Natural killer cell treated with Interleukin-12 subunit alpha and Interleukin-12 subunit beta and Interleukin-15 and Interleukin-18, amount 100 ng/mL, for 72 hours (primary cell): Measurements from ENCODE around the gene SLC25A45. TPM values are rescaled to one million over a fixed set of nuclear protein-coding genes. Genes with fewer than 3 reads are reported as not detected.

ENCODE experiments used
- ATAC-seq, 2 donors: fragments of 150-1000 bp; cut with Tn5 transposase in 1 of 2; sonication (Bioruptor Pico), chemical (Tn5 transposase) in 1 of 2; 2 replicates each; pipeline ENCODE4 v1.10.0; 2021
- DNase-seq: peaks from one replicate; pipeline ENCODE4 v3.0.0; 2022; ENCODE audit warnings: low spot score
- H3K27ac Mint-ChIP-seq, 2 donors: 1 replicate in 1 of 2; 2 replicates in 1 of 2; pipeline ENCODE4 v1.8.0; 2022; ENCODE audit warnings: mixed read lengths in 2 of 2, mild to moderate bottlenecking in 1 of 2, moderate library complexity in 1 of 2
- H3K27me3 Mint-ChIP-seq, 2 donors: 1 replicate in 1 of 2; 2 replicates in 1 of 2; pipeline ENCODE4 v1.8.0; 2022; ENCODE audit warnings: mixed read lengths in 2 of 2
- H3K36me3 Mint-ChIP-seq: one replicate; pipeline ENCODE4 v1.8.0; 2022; ENCODE audit warnings: mixed read lengths
- H3K4me1 Mint-ChIP-seq, 2 donors: 1 replicate in 1 of 2; 2 replicates in 1 of 2; pipeline ENCODE4 v1.8.0; 2022; ENCODE audit warnings: low read depth in 2 of 2, mixed read lengths in 2 of 2, mild to moderate bottlenecking in 1 of 2
- H3K4me3 Mint-ChIP-seq: one replicate; pipeline ENCODE4 v1.8.0; 2022; ENCODE audit warnings: mixed read lengths
- H3K9me3 Mint-ChIP-seq: 2 replicates; pipeline ENCODE4 v1.8.0; 2022; ENCODE audit warnings: mixed read lengths
- total RNA-seq, 2 donors: library from RNA; stranded (reverse); gene quantifications; one replicate each; pipeline ENCODE4 v1.2.3, GENCODE V29; 2022

SLC25A45 gene
- total RNA-seq, 2 donors from 2014 or later, result 10.8 to 12.6 TPM

- Mint-ChIP-seq H3K36me3 (no peaks in the 10 kb centered on the region), H3K27me3 (no peaks in the 10 kb centered on the region), H3K9me3 (no peaks in the 10 kb centered on the region), H3K4me1 (peaks cover 16 to 20% of the 10 kb centered on the region in 2 donors), H3K4me3 (no peak overlapping the region), H3K27ac (no peak overlapping the region)
- ATAC-seq (no peak), DNase-seq (no peak)
Observed at GRCh38 chr11:65330544-65330943, 51.9 kb downstream of the SLC25A45 start.

DNA sequence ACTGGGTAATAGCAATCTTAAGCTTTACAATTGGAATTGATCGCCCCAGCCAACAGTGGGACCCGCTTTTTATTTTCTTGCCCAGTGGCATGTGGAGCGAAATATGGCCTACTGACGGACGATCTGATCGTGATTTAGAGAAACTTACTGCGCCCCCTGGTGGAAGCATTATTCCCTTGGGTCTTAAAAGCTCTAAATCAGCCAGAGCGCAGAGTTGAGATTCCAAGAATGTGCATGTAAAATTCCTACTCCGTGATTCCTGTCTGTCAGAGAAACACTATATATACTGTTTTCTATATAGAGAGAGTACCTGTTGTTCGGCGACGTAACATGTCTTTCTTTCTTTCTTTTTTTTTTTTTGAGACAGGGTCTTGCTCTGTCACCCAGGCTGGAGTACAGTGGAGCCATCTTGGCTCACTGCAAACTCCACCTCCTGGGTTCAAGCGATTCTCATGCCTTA is 52.5 kb downstream of the SLC25A45 start:
- Mint-ChIP-seq H3K36me3 (no peaks in the 10 kb centered on the region), H3K4me3 (no peak overlapping the region), H3K4me1 (peaks cover 10 to 14% of the 10 kb centered on the region in 2 donors), H3K27ac (no peak overlapping the region), H3K27me3 (no peaks in the 10 kb centered on the region), H3K9me3 (no peaks in the 10 kb centered on the region)
- DNase-seq (peak; percentile 90), ATAC-seq (no peak)

DNA sequence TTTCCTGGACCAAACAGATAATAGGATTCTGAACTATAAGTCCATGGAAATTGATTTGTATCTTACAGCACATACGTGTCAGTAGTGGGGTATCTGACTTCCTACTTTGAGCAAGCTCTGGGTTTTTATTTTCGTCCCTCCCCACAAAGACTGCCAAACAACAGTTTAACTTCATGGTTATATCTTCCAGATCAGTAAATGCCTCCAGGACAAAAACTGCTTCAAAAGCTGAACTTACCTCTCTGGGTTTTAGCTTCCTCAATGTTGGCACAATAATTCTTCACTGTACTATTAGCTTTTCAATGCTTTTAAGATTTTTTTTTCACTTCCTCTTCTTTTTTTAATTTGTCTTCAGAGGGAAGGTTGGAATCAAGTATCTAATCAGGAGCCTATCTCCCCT is 53.0 kb downstream of the SLC25A45 start:
- Mint-ChIP-seq H3K9me3 (no peaks in the 10 kb centered on the region), H3K27ac (no peak overlapping the region), H3K27me3 (no peaks in the 10 kb centered on the region), H3K4me3 (no peak overlapping the region), H3K36me3 (no peaks in the 10 kb centered on the region), H3K4me1 (peaks cover 6 to 9% of the 10 kb centered on the region in 2 donors)
- no peak for ATAC-seq
- no peak for DNase-seq

DNA sequence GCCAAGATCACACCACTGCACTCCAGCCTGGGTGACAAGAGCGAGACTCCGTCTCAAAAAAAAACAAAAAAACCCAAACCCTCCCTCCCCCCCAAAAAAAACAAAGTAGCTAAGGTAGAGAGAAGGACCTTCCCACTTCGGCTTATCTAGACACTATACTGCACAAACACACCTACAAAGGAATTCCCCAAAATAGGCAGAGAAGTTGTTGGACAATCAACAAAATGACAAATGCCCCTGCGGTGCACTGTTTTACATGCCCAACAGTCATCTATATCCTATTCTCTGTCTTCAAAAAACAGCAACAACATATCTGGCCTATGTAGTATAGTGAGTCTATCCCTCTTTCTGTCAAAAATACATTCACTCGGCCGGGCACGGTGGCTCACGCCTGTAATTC is 55.4 kb downstream of the SLC25A45 start:
- Mint-ChIP-seq H3K9me3 (no peaks in the 10 kb centered on the region), H3K36me3 (no peaks in the 10 kb centered on the region), H3K27ac (no peak overlapping the region), H3K4me1 (peaks cover 4% of the 10 kb centered on the region in 2 donors), H3K27me3 (peaks cover 0 to 3% of the 10 kb centered on the region in 2 donors), H3K4me3 (no peak overlapping the region)
- ATAC-seq, result no peak
- DNase-seq, result no peak

DNA sequence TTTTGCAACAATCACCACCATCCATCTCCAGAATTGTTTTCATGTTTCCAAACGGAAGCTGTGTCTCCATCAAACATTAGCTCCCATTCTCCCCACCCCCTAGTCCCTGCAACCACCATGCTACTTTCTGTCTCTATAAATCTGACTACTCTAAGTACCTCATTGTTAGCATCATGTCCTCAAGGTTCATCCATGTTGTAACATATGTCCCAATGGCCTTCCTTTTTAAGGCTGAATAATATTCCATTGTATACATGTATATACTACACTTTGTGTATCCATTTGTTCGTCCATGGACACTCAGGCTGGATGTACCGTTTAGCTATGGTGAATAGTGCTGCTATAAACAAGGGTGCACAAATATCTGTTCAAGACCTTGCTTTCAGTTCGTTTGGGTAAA is 57.0 kb downstream of the SLC25A45 start:
- H3K27ac Mint-ChIP-seq, result no peak overlapping the region
- peaks cover 4% of the 10 kb centered on the region in 2 donors for H3K4me1 Mint-ChIP-seq
- H3K9me3 Mint-ChIP-seq, result no peaks in the 10 kb centered on the region
- DNase-seq (no peak), ATAC-seq (no peak)
- peaks cover 0 to 3% of the 10 kb centered on the region in 2 donors for H3K27me3 Mint-ChIP-seq
- no peaks in the 10 kb centered on the region for H3K36me3 Mint-ChIP-seq
- H3K4me3 Mint-ChIP-seq, result no peak overlapping the region

Other genes with a start within 250 kb of the SLC25A45 start
- gene SYVN1, start 248.1 kb downstream of the SLC25A45 start, total RNA-seq, result 10 to 100 TPM; 78.8 to 80.1 TPM
- gene SPDYC, start 212.4 kb downstream of the SLC25A45 start, total RNA-seq, result not detected
- 100 to 1,000 TPM; 141 to 146 TPM for gene CAPN1, start 200.7 kb downstream of the SLC25A45 start, total RNA-seq
- 10 to 100 TPM; 56.8 to 80.9 TPM for gene POLA2, start 120.7 kb downstream of the SLC25A45 start, total RNA-seq
- gene CDC42EP2, start 67.8 kb downstream of the SLC25A45 start, total RNA-seq, result 1 to 10 TPM in 1 of 2 donors, not detected in 1; 1.7 TPM
- gene DPF2, start 48.8 kb downstream of the SLC25A45 start, total RNA-seq, result 10 to 100 TPM; 61.8 to 82.5 TPM
- gene TIGD3, start 27.9 kb downstream of the SLC25A45 start, total RNA-seq, result 1 to 10 TPM in 1 of 2 donors, under 1 TPM in 1; 0.59 to 1.3 TPM
- 10 to 100 TPM; 50.5 to 68.4 TPM for gene FRMD8, start 4.0 kb upstream of the SLC25A45 start, total RNA-seq
- 100 to 1,000 TPM; 432 to 571 TPM for gene NEAT1, start 40.2 kb upstream of the SLC25A45 start, total RNA-seq
- 1,000 to 10,000 TPM; 6,610 to 7,236 TPM for gene MALAT1, start 116.4 kb upstream of the SLC25A45 start, total RNA-seq
- gene SCYL1, start 142.4 kb upstream of the SLC25A45 start, total RNA-seq, result 100 to 1,000 TPM in 1 of 2 donors, 10 to 100 TPM in 1; 84.5 to 112 TPM
- gene LTBP3, start 175.7 kb upstream of the SLC25A45 start, total RNA-seq, result 10 to 100 TPM; 42.3 to 60.2 TPM
- gene ZNRD2, start 187.8 kb upstream of the SLC25A45 start, total RNA-seq, result 10 to 100 TPM; 55.8 to 89.3 TPM
- gene FAM89B, start 189.9 kb upstream of the SLC25A45 start, total RNA-seq, result 10 to 100 TPM; 38.0 to 71.5 TPM
- gene EHBP1L1, start 193.4 kb upstream of the SLC25A45 start, total RNA-seq, result 100 to 1,000 TPM; 156 to 188 TPM
- gene KCNK7, start 213.2 kb upstream of the SLC25A45 start, total RNA-seq, result 1 to 10 TPM; 2.3 to 2.8 TPM
- 10 to 100 TPM; 81.1 to 83.3 TPM for gene MAP3K11, start 231.6 kb upstream of the SLC25A45 start, total RNA-seq
- gene PCNX3, start 233.1 kb upstream of the SLC25A45 start, total RNA-seq, result 10 to 100 TPM; 65.1 to 96.9 TPM